Measurements from ENCODE around the gene ENDOG.

ENDOG gene

DNA sequence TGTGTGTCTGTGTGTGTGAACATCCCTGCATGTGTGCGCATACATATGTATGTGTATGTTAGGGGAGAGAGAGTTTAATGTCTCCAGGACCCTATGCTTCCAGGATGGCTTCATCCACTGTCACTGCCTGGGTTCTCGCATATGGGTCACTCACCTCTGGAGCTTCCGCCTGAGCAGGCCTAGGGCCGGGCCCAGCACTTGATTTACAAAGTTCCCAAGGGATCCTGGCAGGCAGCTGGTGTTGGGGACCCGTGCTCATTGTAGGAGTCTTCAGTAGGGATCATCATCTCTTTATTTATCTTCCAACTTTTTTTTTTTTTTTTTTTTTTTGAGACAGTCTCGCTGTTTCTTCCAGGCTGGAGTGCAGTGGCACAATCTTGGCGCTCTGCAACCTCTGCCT, 18.2 kb upstream of the ENDOG start:
- peaks cover 12% of the 10 kb centered on the region for H3K36me3 ChIP-seq (ENCODE audit: control insufficient read depth, insufficient read depth, low read length)
- H3K9me3 ChIP-seq (ENCODE audit: control insufficient read depth, insufficient read depth, low read length) = no peaks in the 10 kb centered on the region
- H3K27ac ChIP-seq (ENCODE audit: low read length) = no peak overlapping the region
- no peak overlapping the region for H3K4me3 ChIP-seq (ENCODE audit: low read length)
- WGBS (ENCODE audit: insufficient coverage, insufficient read length) = no CpG with 5 or more reads among the region's 7 CpGs
- H3K27me3 ChIP-seq (ENCODE audit: control insufficient read depth, insufficient read depth, low read length) = no peaks in the 10 kb centered on the region
- no peak for DNase-seq (ENCODE audit: low read depth, low spot score)
- no peaks in the 10 kb centered on the region for H3K4me1 ChIP-seq (ENCODE audit: control insufficient read depth, insufficient read depth, low read length)

- no peaks in the 10 kb centered on the region for H3K27me3 ChIP-seq (ENCODE audit: control insufficient read depth, insufficient read depth, low read length)
- no CpG with 5 or more reads among the region's 4 CpGs for WGBS (ENCODE audit: insufficient coverage, insufficient read length)
- H3K36me3 ChIP-seq (ENCODE audit: control insufficient read depth, insufficient read depth, low read length) = peaks cover 24% of the 10 kb centered on the region
- no peak overlapping the region for H3K27ac ChIP-seq (ENCODE audit: low read length)
- H3K9me3 ChIP-seq (ENCODE audit: control insufficient read depth, insufficient read depth, low read length) = no peaks in the 10 kb centered on the region
- H3K4me1 ChIP-seq (ENCODE audit: control insufficient read depth, insufficient read depth, low read length) = no peaks in the 10 kb centered on the region
- no peak for DNase-seq (ENCODE audit: low read depth, low spot score)
- no peak overlapping the region for H3K4me3 ChIP-seq (ENCODE audit: low read length)
Observed at GRCh38 chr9:128802482-128802881, 15.8 kb upstream of the ENDOG start.

DNA sequence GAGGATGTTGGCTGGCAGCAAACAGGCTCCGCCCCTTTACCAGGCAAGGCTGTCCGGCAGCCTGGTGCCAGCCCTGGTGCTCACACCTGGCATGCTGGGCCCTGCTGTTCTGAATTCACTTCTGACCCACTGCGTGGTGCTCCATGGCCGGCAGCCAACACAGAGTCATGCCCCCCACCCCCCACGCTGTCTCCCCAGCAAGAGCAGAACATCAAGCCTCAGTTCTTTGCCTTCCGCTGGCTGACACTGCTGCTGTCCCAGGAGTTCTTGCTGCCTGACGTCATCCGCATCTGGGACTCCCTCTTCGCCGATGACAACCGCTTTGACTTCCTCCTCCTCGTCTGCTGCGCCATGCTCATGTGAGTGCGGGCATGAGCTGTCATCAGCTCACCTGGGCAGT, 12.6 kb upstream of the ENDOG start:
- Histone ChIP-seq H3K27me3 (ENCODE audit: control insufficient read depth, insufficient read depth, low read length) (no peaks in the 10 kb centered on the region), H3K4me1 (ENCODE audit: control insufficient read depth, insufficient read depth, low read length) (no peaks in the 10 kb centered on the region), H3K36me3 (ENCODE audit: control insufficient read depth, insufficient read depth, low read length) (peaks cover 24% of the 10 kb centered on the region), H3K27ac (ENCODE audit: low read length) (no peak overlapping the region), H3K4me3 (ENCODE audit: low read length) (no peak overlapping the region), H3K9me3 (ENCODE audit: control insufficient read depth, insufficient read depth, low read length) (no peaks in the 10 kb centered on the region)
- no CpG with 5 or more reads among the region's 14 CpGs for WGBS (ENCODE audit: insufficient coverage, insufficient read length)
- DNase-seq (ENCODE audit: low read depth, low spot score) = no peak

- H3K4me1 ChIP-seq (ENCODE audit: control insufficient read depth, insufficient read depth, low read length) = no peaks in the 10 kb centered on the region
- H3K27me3 ChIP-seq (ENCODE audit: control insufficient read depth, insufficient read depth, low read length) = no peaks in the 10 kb centered on the region
- peaks cover 24% of the 10 kb centered on the region for H3K36me3 ChIP-seq (ENCODE audit: control insufficient read depth, insufficient read depth, low read length)
- no peak overlapping the region for H3K27ac ChIP-seq (ENCODE audit: low read length)
- no peak for DNase-seq (ENCODE audit: low read depth, low spot score)
- no peak overlapping the region for H3K4me3 ChIP-seq (ENCODE audit: low read length)
- no peaks in the 10 kb centered on the region for H3K9me3 ChIP-seq (ENCODE audit: control insufficient read depth, insufficient read depth, low read length)
- WGBS (ENCODE audit: insufficient coverage, insufficient read length) = no CpG with 5 or more reads among the region's 14 CpGs
Observed at GRCh38 chr9:128807827-128808226, 10.5 kb upstream of the ENDOG start.

DNA sequence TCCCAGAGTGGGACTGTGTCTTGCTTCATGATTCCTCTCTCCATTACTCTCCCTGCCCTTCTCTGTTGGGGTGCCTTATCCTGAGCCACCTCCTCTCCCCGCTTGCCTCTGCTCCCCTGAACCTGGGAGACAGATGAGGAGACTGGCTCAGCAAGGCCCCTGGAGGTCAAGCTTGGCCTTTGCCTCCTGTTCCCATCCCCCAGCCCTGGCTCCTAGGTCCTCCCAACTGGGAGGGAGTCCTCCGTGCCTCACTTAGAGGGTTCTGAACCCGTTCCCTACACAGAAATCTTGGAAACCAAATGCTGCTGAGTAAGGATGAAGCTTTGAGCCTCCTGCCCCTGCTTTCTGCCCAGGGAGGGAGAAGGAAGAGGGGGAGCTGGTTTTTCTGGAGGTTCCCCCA, 9.8 kb upstream of the ENDOG start:
- Histone ChIP-seq H3K36me3 (ENCODE audit: control insufficient read depth, insufficient read depth, low read length) (peaks cover 21% of the 10 kb centered on the region), H3K27ac (ENCODE audit: low read length) (no peak overlapping the region), H3K4me3 (ENCODE audit: low read length) (no peak overlapping the region), H3K9me3 (ENCODE audit: control insufficient read depth, insufficient read depth, low read length) (no peaks in the 10 kb centered on the region), H3K4me1 (ENCODE audit: control insufficient read depth, insufficient read depth, low read length) (no peaks in the 10 kb centered on the region), H3K27me3 (ENCODE audit: control insufficient read depth, insufficient read depth, low read length) (no peaks in the 10 kb centered on the region)
- DNase-seq (ENCODE audit: low read depth, low spot score) = no peak
- no CpG with 5 or more reads among the region's 3 CpGs for WGBS (ENCODE audit: insufficient coverage, insufficient read length)

DNA sequence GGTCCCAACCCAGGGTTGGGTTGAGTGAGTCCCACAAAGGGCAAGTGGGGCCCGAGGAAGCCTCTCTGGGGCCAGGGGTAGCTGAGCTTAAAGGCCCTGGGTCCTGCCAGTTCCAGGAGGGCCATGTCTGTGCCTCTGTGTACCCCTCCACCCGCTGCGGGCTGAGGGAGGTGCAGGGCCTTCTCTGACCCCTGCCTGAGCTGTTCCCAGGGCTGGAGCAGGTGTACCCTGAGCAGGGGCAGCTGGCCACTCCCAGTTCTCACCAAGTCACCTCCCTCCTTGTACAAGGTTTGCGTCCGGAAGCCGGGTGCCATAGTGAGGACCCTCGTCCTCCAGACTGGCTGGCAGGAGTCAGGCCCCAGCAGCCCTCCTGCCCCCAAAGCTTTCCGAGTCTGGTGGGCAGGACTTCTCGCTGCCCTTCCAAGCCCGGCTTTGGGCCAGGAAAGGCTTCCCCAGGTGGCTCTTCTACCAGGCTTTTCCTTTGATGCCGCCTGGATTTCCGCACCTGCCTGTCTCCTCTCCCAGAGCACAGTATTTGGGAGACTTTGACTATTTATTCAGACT, 9.2 kb upstream of the ENDOG start:
- H3K36me3 ChIP-seq (ENCODE audit: control insufficient read depth, insufficient read depth, low read length) = peaks cover 17% of the 10 kb centered on the region
- H3K27ac ChIP-seq (ENCODE audit: low read length) = no peak overlapping the region
- DNase-seq (ENCODE audit: low read depth, low spot score) = no peak
- no CpG with 5 or more reads among the region's 12 CpGs for WGBS (ENCODE audit: insufficient coverage, insufficient read length)
- no peaks in the 10 kb centered on the region for H3K27me3 ChIP-seq (ENCODE audit: control insufficient read depth, insufficient read depth, low read length)
- H3K9me3 ChIP-seq (ENCODE audit: control insufficient read depth, insufficient read depth, low read length) = no peaks in the 10 kb centered on the region
- no peaks in the 10 kb centered on the region for H3K4me1 ChIP-seq (ENCODE audit: control insufficient read depth, insufficient read depth, low read length)
- no peak overlapping the region for H3K4me3 ChIP-seq (ENCODE audit: low read length)

GRCh38 chr9:128809831-128810230, 8.5 kb upstream of the ENDOG start:
- H3K4me3 ChIP-seq (ENCODE audit: low read length) = no peak overlapping the region
- no peaks in the 10 kb centered on the region for H3K9me3 ChIP-seq (ENCODE audit: control insufficient read depth, insufficient read depth, low read length)
- no peaks in the 10 kb centered on the region for H3K4me1 ChIP-seq (ENCODE audit: control insufficient read depth, insufficient read depth, low read length)
- H3K36me3 ChIP-seq (ENCODE audit: control insufficient read depth, insufficient read depth, low read length) = peaks cover 17% of the 10 kb centered on the region
- no peak overlapping the region for H3K27ac ChIP-seq (ENCODE audit: low read length)
- no peaks in the 10 kb centered on the region for H3K27me3 ChIP-seq (ENCODE audit: control insufficient read depth, insufficient read depth, low read length)
- no peak for DNase-seq (ENCODE audit: low read depth, low spot score)
- WGBS (ENCODE audit: insufficient coverage, insufficient read length) = no CpG with 5 or more reads among the region's 2 CpGs

GRCh38 chr9:128810873-128811272, 7.4 kb upstream of the ENDOG start:
- no peak overlapping the region for H3K27ac ChIP-seq (ENCODE audit: low read length)
- no peaks in the 10 kb centered on the region for H3K27me3 ChIP-seq (ENCODE audit: control insufficient read depth, insufficient read depth, low read length)
- H3K4me1 ChIP-seq (ENCODE audit: control insufficient read depth, insufficient read depth, low read length) = no peaks in the 10 kb centered on the region
- H3K9me3 ChIP-seq (ENCODE audit: control insufficient read depth, insufficient read depth, low read length) = no peaks in the 10 kb centered on the region
- H3K36me3 ChIP-seq (ENCODE audit: control insufficient read depth, insufficient read depth, low read length) = peaks cover 14% of the 10 kb centered on the region
- DNase-seq (ENCODE audit: low read depth, low spot score) = no peak
- H3K4me3 ChIP-seq (ENCODE audit: low read length) = no peak overlapping the region
- WGBS (ENCODE audit: insufficient coverage, insufficient read length) = no CpG with 5 or more reads among the region's 5 CpGs

DNA sequence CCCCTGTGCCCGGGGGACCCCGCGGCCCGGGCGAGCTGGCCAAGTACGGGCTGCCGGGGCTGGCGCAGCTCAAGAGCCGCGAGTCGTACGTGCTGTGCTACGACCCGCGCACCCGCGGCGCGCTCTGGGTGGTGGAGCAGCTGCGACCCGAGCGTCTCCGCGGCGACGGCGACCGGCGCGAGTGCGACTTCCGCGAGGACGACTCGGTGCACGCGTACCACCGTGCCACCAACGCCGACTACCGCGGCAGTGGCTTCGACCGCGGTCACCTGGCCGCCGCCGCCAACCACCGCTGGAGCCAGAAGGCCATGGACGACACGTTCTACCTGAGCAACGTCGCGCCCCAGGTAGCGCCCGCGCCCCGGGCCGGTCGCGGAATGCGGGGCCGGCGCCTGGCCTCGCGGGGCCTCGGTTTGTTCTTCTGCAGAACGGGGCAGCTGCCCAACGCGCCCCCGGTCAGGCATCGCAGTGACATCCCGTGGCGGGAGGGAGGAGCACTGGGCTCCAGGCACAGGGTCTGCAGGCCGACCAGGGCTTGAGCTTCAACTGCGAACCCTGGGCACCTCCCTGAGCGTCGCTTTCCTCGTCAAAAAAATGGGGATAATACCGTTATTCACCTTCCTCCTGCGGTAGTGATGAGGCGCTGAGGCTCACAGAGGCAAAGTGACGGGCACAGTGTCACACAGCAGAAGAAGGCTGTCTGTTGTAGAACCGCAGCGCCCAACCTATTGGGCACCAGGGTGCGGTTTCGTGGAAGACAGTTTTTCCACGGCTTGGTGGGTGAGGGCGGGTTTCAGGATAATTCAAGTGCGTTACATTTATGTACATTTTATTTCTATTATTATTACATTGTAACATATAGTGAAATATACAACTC, 777 bp downstream of the ENDOG start:
- DNase-seq (ENCODE audit: low read depth, low spot score) = no peak
- no peaks in the 10 kb centered on the region; the same call in 1 of the 2 replicates for H3K4me1 ChIP-seq (ENCODE audit: control insufficient read depth, insufficient read depth, low read length)
- whole genome bisulfite sequencing (ENCODE audit: insufficient coverage, insufficient read length) = no CpG with 5 or more reads among the region's 90 CpGs

DNA sequence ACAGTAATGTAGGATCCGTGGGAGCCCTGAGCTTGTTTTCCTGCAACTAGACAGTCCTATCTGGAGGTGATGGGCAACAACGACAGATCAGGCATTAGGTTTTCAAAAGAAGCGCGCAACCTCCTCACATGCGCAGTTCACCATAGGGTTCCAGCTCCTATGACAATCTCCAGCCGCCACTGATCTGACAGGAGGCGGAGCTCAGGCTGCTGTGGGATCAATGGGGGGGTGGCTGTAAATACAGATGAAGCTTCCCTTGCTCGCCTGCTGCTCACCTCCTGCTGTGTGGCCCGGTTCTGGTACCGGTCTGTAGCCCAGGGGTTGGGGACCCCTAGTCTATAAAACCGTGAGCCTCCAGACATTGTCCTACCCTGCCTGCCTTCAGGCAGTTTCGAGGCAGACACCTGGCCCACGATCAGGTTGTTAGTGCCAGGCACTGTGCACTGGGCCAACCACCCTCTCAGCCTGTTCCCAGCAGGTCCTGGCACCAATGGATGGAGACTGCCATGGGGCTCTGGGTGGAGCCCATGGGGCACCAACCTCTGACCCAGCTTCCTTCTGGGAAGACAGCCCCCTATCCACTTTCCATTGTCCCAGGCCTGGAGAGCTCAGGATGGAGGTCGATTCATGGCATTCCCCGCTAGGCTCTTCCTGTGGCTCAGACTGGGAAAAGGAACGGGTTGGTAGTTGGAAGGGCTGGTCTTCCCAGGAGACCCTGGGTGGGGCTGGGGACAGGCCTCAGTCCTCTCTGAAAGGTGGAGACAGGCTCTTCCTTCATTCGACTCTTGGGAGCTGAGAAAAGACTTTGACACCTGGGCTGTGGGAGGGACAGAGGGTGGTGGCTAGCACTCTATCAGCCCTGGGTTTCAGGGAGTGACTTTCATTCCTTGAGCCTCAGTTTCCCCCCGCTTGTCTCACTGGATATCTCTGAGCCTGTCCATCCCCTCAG, 1.7 kb downstream of the ENDOG start:
- Histone ChIP-seq H3K4me1 (ENCODE audit: control insufficient read depth, insufficient read depth, low read length) (no peaks in the 10 kb centered on the region; the same call in 1 of the 2 replicates), H3K4me3 (ENCODE audit: low read length) (no peak overlapping the region; the same call in 1 of the 2 replicates), H3K36me3 (ENCODE audit: control insufficient read depth, insufficient read depth, low read length) (peaks cover 26% of the 10 kb centered on the region), H3K9me3 (ENCODE audit: control insufficient read depth, insufficient read depth, low read length) (no peaks in the 10 kb centered on the region), H3K27ac (ENCODE audit: low read length) (no peak overlapping the region), H3K27me3 (ENCODE audit: control insufficient read depth, insufficient read depth, low read length) (no peaks in the 10 kb centered on the region)
- DNase-seq (ENCODE audit: low read depth, low spot score) = no peak
- WGBS (ENCODE audit: insufficient coverage, insufficient read length) = no CpG with 5 or more reads among the region's 18 CpGs

More for the DNA sequence above, 777 bp downstream of the ENDOG start:
- H3K27me3 ChIP-seq (ENCODE audit: control insufficient read depth, insufficient read depth, low read length) = no peaks in the 10 kb centered on the region
- peaks cover 17% of the 10 kb centered on the region for H3K36me3 ChIP-seq (ENCODE audit: control insufficient read depth, insufficient read depth, low read length)
- H3K4me3 ChIP-seq (ENCODE audit: low read length) = peak overlapping the region; percentile 60
- no peaks in the 10 kb centered on the region for H3K9me3 ChIP-seq (ENCODE audit: control insufficient read depth, insufficient read depth, low read length)
- no peak overlapping the region for H3K27ac ChIP-seq (ENCODE audit: low read length)

Measured in iPS DF 6.9 (cell line).